ENCODE results near the gene PGC. TPM values are rescaled to one million over a fixed set of nuclear protein-coding genes. Genes with fewer than 3 reads are reported as not detected.

Gene PGC
- total RNA-seq, 1 experiment from 2014 or later, result not detected

GRCh38 chr6:41714556-41715273 is 32.5 kb downstream of the PGC start:
- no peak for DNase-seq (ENCODE audit: low read depth in 1 of 2, low spot score in 2 of 2)
- Histone ChIP-seq H3K27me3 (replicated peaks) (no peaks in the 10 kb centered on the region), H3K9me3 (replicated peaks) (no peaks in the 10 kb centered on the region), H3K27ac (no peak overlapping the region), H3K4me3 (no peak overlapping the region), H3K4me1 (replicated peaks) (peaks cover 18% of the 10 kb centered on the region), H3K36me3 (no peaks in the 10 kb centered on the region)

DNA sequence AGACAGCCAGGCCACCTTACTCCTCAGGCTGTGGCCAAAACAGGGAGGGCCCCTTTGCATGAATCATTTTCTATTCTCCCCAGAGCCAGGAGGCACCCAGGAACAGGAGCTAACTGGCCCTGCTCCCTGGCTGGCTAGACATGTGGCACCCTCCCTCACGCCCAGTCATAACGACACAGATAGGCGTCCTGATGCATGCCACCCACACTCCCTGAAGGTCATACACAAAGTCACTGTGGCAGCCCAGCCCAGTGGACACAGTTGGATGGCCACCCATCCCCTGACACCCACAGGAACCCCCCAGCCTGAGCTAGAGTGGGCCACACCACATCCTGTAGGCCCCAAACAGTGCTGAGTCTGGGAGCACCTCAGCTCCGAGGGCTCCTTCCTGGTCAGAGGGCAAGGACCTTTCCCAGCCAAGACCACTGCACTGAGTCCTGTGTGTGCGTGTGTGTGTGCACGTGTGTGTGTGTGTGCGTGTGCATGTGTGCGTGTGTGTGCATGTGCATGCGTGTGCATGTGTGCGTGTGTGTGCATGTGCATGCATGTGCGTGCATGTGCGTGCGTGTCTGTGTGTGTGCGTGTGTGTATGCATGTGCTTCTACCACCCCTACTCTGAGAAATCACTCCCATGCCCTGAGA is 33.4 kb downstream of the PGC start:
- H3K27me3 ChIP-seq (replicated peaks), result no peaks in the 10 kb centered on the region
- H3K4me3 ChIP-seq, result no peak overlapping the region
- no peak for DNase-seq (ENCODE audit: low read depth in 1 of 2, low spot score in 2 of 2)
- no peaks in the 10 kb centered on the region for H3K9me3 ChIP-seq (replicated peaks)
- no peak overlapping the region for H3K27ac ChIP-seq
- H3K36me3 ChIP-seq, result no peaks in the 10 kb centered on the region
- peaks cover 18% of the 10 kb centered on the region for H3K4me1 ChIP-seq (replicated peaks)

- Histone ChIP-seq H3K9me3 (replicated peaks) (no peaks in the 10 kb centered on the region), H3K27ac (no peak overlapping the region), H3K36me3 (no peaks in the 10 kb centered on the region), H3K4me1 (replicated peaks) (peaks cover 18% of the 10 kb centered on the region), H3K27me3 (replicated peaks) (no peaks in the 10 kb centered on the region), H3K4me3 (no peak overlapping the region)
- peak in 1 of 2 experiments; percentile 25 for DNase-seq (ENCODE audit: low read depth in 1 of 2, low spot score in 2 of 2)
Measured at GRCh38 chr6:41713159-41713649, 34.0 kb downstream of the PGC start.

GRCh38 chr6:41712651-41713103 is 34.5 kb downstream of the PGC start:
- no peak for DNase-seq (ENCODE audit: low read depth in 1 of 2, low spot score in 2 of 2)
- Histone ChIP-seq H3K27me3 (replicated peaks) (no peaks in the 10 kb centered on the region), H3K27ac (no peak overlapping the region), H3K4me3 (no peak overlapping the region), H3K4me1 (replicated peaks) (peaks cover 18% of the 10 kb centered on the region), H3K36me3 (no peaks in the 10 kb centered on the region), H3K9me3 (replicated peaks) (no peaks in the 10 kb centered on the region)

- no peaks in the 10 kb centered on the region for H3K36me3 ChIP-seq
- no peaks in the 10 kb centered on the region for H3K9me3 ChIP-seq (replicated peaks)
- no peaks in the 10 kb centered on the region for H3K27me3 ChIP-seq (replicated peaks)
- no peak overlapping the region for H3K27ac ChIP-seq
- no peak for DNase-seq (ENCODE audit: low read depth in 1 of 2, low spot score in 2 of 2)
- no peak overlapping the region for H3K4me3 ChIP-seq
- H3K4me1 ChIP-seq (replicated peaks), result peaks cover 18% of the 10 kb centered on the region
Measured at GRCh38 chr6:41711323-41712038, 35.7 kb downstream of the PGC start.

DNA sequence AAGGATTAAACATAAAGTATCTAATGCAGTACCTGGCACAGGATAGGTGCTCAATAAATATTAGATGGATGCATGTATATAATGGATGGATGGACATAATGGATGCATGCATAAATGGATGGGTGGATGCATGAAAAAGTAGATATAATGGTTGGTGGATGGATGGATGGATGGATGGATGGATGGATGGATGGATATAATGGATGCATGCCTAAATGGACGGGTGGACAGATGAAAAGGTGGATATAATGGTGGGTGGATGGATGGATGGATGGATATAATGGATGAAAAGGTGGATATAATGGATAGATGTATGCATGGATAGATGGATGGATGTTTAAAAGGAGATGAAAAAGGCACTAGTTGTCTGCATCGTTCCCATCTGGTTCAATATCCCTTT is 37.8 kb downstream of the PGC start:
- DNase-seq (ENCODE audit: low read depth in 1 of 2, low spot score in 2 of 2), result no peak
- H3K27ac ChIP-seq, result no peak overlapping the region
- peaks cover 23% of the 10 kb centered on the region for H3K4me1 ChIP-seq (replicated peaks)
- H3K9me3 ChIP-seq (replicated peaks), result no peaks in the 10 kb centered on the region
- no peak overlapping the region for H3K4me3 ChIP-seq
- no peaks in the 10 kb centered on the region for H3K36me3 ChIP-seq
- H3K27me3 ChIP-seq (replicated peaks), result no peaks in the 10 kb centered on the region

GRCh38 chr6:41708856-41709255 is 38.3 kb downstream of the PGC start:
- Histone ChIP-seq H3K4me3 (no peak overlapping the region), H3K27me3 (replicated peaks) (no peaks in the 10 kb centered on the region), H3K27ac (no peak overlapping the region), H3K36me3 (no peaks in the 10 kb centered on the region), H3K9me3 (replicated peaks) (no peaks in the 10 kb centered on the region), H3K4me1 (replicated peaks) (peaks cover 18% of the 10 kb centered on the region)
- no peak for DNase-seq (ENCODE audit: low read depth in 1 of 2, low spot score in 2 of 2)

GRCh38 chr6:41707565-41708200 is 39.5 kb downstream of the PGC start:
- Histone ChIP-seq H3K4me3 (no peak overlapping the region), H3K4me1 (replicated peaks) (peaks cover 7% of the 10 kb centered on the region), H3K27ac (no peak overlapping the region), H3K36me3 (no peaks in the 10 kb centered on the region), H3K27me3 (replicated peaks) (no peaks in the 10 kb centered on the region), H3K9me3 (replicated peaks) (no peaks in the 10 kb centered on the region)
- DNase-seq (ENCODE audit: low read depth in 1 of 2, low spot score in 2 of 2), result no peak

GRCh38 chr6:41706876-41707564 is 40.2 kb downstream of the PGC start:
- Histone ChIP-seq H3K27me3 (replicated peaks) (no peaks in the 10 kb centered on the region), H3K4me1 (replicated peaks) (peaks cover 5% of the 10 kb centered on the region; the same call in 1 of the 2 replicates), H3K36me3 (no peaks in the 10 kb centered on the region), H3K4me3 (no peak overlapping the region), H3K9me3 (replicated peaks) (no peaks in the 10 kb centered on the region), H3K27ac (no peak overlapping the region)
- no peak for DNase-seq (ENCODE audit: low read depth in 1 of 2, low spot score in 2 of 2)

DNA sequence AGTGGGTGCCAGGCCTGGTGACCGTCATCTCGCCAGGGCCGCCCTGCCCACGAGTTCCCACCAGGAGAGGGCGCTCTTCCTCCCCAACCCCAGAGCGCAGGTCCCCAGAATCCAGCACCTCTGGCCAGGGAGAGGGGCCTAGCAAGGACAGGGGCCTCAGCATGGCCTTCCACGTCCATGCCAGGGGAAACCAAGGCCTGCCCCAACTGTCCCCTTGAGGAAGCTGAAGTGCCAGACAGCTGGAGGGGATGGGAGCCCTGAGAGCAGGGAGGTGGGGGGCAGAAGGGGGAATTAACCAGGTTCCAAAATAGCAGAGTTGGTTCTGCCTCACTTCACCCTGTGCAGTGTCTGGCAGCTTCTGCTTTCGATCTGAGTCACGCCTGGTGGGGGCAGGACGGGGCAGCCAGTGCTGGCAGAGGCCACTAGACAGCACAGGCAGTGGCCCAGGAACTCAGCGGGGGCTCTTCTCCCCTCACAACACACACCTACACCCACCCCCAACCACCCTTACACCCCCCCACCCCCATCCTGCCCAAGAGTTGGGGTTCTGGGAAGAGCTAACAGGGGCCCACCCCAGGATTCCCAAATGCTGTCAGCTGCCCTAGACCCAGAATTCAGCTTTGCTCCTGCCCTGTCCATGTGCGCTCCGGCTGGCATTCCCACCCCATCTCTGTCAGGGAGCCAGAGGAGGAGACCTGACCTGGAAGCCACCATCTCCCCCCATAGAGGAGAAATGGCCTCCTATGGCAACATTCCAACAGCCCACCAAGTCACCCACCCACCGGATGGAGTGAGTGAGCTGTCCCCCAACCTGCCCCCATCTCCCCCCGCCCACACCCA is 41.0 kb downstream of the PGC start:
- H3K4me1 ChIP-seq (replicated peaks), result peaks cover 5% of the 10 kb centered on the region; the same call in 1 of the 2 replicates
- H3K27ac ChIP-seq, result no peak overlapping the region
- H3K4me3 ChIP-seq, result no peak overlapping the region
- H3K36me3 ChIP-seq, result no peaks in the 10 kb centered on the region
- H3K9me3 ChIP-seq (replicated peaks), result no peaks in the 10 kb centered on the region
- DNase-seq (ENCODE audit: low read depth in 1 of 2, low spot score in 2 of 2), result no peak
- no peaks in the 10 kb centered on the region for H3K27me3 ChIP-seq (replicated peaks)

GRCh38 chr6:41705311-41705995 is 41.7 kb downstream of the PGC start:
- peaks cover 5% of the 10 kb centered on the region; the same call in 1 of the 2 replicates for H3K4me1 ChIP-seq (replicated peaks)
- H3K36me3 ChIP-seq, result no peaks in the 10 kb centered on the region
- H3K4me3 ChIP-seq, result no peak overlapping the region
- no peak overlapping the region for H3K27ac ChIP-seq
- no peak for DNase-seq (ENCODE audit: low read depth in 1 of 2, low spot score in 2 of 2)
- no peaks in the 10 kb centered on the region for H3K27me3 ChIP-seq (replicated peaks)
- no peaks in the 10 kb centered on the region for H3K9me3 ChIP-seq (replicated peaks)

GRCh38 chr6:41704656-41705310 is 42.4 kb downstream of the PGC start:
- peaks cover 5% of the 10 kb centered on the region; the same call in 1 of the 2 replicates for H3K4me1 ChIP-seq (replicated peaks)
- H3K27me3 ChIP-seq (replicated peaks), result no peaks in the 10 kb centered on the region
- no peak overlapping the region for H3K4me3 ChIP-seq
- H3K36me3 ChIP-seq, result no peaks in the 10 kb centered on the region
- no peak overlapping the region for H3K27ac ChIP-seq
- no peaks in the 10 kb centered on the region for H3K9me3 ChIP-seq (replicated peaks)
- no peak for DNase-seq (ENCODE audit: low read depth in 1 of 2, low spot score in 2 of 2)

All from SJSA1 (cell line).